ACC112 (cell line): ENCODE data around the gene SPOP.
A peak's percentile ranks its signal among the peaks of the same experiment; 100 is the strongest.

Source experiments
- H2AFZ ChIP-seq: fragments of 200-600 bp; sonication (generic); one replicate; pipeline ENCODE4 v1.6.0; 2017; ENCODE audit warnings: antibody characterized with exemption, low read length; ENCODE audit not compliant: unreplicated experiment
- H3K27ac ChIP-seq: fragments of 200-600 bp; sonication (generic); 2 replicates; pipeline ENCODE4 v1.5.1; 2014; ENCODE audit warnings: low read depth, mild to moderate bottlenecking, antibody characterized with exemption, low read length, moderate library complexity
- H3K27me3 ChIP-seq: fragments of 200-600 bp; sonication (generic); 2 replicates; pipeline ENCODE4 v1.6.1; 2014; ENCODE audit warnings: mild to moderate bottlenecking, antibody characterized with exemption, low read length, moderate library complexity, mixed read lengths; ENCODE audit not compliant: insufficient read depth
- H3K36me3 ChIP-seq: fragments of 200-600 bp; sonication (generic); 2 replicates; pipeline ENCODE4 v1.6.1; 2016; ENCODE audit warnings: mild to moderate bottlenecking, antibody characterized with exemption, low read length, moderate library complexity, mixed read lengths; ENCODE audit not compliant: insufficient read depth
- H3K4me1 ChIP-seq: fragments of 200-600 bp; sonication (generic); one replicate; pipeline ENCODE4 v1.6.1; 2016; ENCODE audit warnings: low read length, mixed read lengths; ENCODE audit not compliant: insufficient read depth, unreplicated experiment, control insufficient read depth
- H3K4me3 ChIP-seq: fragments of 200-600 bp; sonication (generic); 2 replicates; pipeline ENCODE4 v1.5.1; 2014; ENCODE audit warnings: mild to moderate bottlenecking, low read depth, low read length
- H3K79me2 ChIP-seq: fragments of 200-600 bp; sonication (generic); one replicate; pipeline ENCODE4 v1.6.0; 2016; ENCODE audit warnings: low read length; ENCODE audit not compliant: control insufficient read depth, unreplicated experiment, insufficient read depth

Gene SPOP

DNA sequence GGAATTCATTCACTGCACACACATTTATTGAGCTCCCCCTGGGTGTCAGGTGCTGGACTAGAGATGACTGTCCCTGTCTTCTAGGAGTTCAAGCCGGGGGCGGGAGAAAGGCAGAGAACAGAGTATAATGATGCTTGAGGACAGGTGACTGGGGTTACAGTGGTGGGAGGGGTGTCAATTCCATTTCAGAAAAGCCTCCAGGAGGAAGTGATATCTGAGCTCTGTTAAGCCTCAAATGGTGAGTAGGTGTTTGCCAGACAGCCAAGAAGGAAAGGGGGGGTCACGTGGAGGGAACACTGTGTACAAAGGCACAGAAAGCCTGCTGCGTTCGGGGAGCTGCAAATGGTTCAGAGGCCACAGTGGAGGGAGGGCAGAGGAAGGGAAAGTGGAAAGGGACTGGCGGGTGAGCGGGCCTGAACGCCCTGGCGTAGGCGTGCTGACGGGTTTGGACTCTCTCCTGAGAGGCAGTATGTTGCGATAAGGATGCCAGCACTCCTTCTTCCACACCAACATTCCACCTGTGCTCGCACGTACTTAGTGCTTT is 111.9 kb downstream of the SPOP start:
- Histone ChIP-seq H3K4me1 (peaks cover 14% of the 10 kb centered on the region), H3K27ac (no peak overlapping the region), H3K4me3 (peak overlapping the region; percentile 30; the same call in 1 of the 2 replicates), H3K79me2 (no peaks in the 10 kb centered on the region), H3K27me3 (no peaks in the 10 kb centered on the region), H2AFZ (peak overlapping the region; percentile 13), H3K36me3 (no peaks in the 10 kb centered on the region)

DNA sequence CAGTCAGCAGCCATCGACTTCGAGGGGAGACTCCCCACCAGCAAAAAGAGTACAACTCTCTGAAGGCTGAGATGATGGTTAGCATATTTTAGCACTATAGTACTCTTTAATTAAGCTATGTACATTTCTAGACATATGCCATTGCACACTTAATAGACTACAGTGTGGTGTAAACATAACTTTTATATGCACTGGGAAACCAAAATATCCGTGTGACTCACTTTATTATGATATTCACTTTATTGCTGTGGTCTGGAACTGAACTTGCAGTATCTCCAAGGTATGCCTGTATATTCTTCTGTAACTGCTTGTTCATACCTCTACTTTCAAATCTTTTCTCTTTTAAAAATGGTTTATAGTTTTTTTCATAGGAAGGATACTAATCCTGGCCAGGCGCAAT is 113.3 kb downstream of the SPOP start:
- no peaks in the 10 kb centered on the region for H3K79me2 ChIP-seq
- H2AFZ ChIP-seq = no peak overlapping the region
- H3K27ac ChIP-seq = no peak overlapping the region
- H3K4me3 ChIP-seq = no peak overlapping the region
- peaks cover 14% of the 10 kb centered on the region for H3K4me1 ChIP-seq
- no peaks in the 10 kb centered on the region for H3K27me3 ChIP-seq
- H3K36me3 ChIP-seq = no peaks in the 10 kb centered on the region

DNA sequence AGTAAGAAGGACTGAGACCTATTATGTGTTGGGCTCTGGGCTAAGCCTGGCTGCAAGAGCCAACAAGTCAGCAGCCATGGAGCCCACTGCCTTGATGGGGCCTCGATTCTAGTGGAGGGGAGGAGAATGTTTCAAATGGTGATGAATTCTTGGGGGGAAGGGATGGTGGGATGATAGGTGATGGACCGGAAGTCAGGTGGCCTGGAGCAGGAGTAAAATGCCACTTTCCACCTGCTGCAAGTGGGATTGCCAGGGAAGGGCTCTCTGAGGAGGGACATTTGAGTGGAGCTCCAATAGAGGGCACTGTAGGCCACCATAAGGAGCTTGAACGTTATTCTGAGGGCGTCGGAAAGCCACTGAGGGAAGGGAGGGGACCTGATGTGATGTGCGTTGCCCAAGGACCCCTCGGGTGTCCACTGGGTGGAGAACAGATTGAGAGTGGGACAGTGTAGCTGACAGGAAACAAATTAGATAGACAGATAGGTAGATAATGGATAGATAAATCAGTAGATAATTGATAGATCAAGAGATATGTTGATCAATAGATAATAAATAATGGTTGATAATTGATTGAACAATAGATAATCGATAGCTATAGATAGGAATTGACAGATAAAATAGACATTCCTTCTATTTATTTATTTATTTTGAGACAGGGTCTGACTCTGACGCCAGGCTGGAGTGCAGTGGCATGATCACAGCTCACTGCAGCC is 120.4 kb downstream of the SPOP start:
- H3K27ac ChIP-seq = no peak overlapping the region
- no peaks in the 10 kb centered on the region for H3K79me2 ChIP-seq
- no peak overlapping the region for H3K4me3 ChIP-seq
- no peaks in the 10 kb centered on the region for H3K36me3 ChIP-seq
- no peaks in the 10 kb centered on the region for H3K27me3 ChIP-seq
- no peaks in the 10 kb centered on the region for H3K4me1 ChIP-seq
- no peak overlapping the region for H2AFZ ChIP-seq

GRCh38 chr17:49556223-49556943 is 121.5 kb downstream of the SPOP start:
- Histone ChIP-seq H3K36me3 (no peaks in the 10 kb centered on the region), H3K4me3 (no peak overlapping the region), H3K4me1 (no peaks in the 10 kb centered on the region), H3K79me2 (no peaks in the 10 kb centered on the region), H3K27ac (no peak overlapping the region), H3K27me3 (no peaks in the 10 kb centered on the region), H2AFZ (no peak overlapping the region)

DNA sequence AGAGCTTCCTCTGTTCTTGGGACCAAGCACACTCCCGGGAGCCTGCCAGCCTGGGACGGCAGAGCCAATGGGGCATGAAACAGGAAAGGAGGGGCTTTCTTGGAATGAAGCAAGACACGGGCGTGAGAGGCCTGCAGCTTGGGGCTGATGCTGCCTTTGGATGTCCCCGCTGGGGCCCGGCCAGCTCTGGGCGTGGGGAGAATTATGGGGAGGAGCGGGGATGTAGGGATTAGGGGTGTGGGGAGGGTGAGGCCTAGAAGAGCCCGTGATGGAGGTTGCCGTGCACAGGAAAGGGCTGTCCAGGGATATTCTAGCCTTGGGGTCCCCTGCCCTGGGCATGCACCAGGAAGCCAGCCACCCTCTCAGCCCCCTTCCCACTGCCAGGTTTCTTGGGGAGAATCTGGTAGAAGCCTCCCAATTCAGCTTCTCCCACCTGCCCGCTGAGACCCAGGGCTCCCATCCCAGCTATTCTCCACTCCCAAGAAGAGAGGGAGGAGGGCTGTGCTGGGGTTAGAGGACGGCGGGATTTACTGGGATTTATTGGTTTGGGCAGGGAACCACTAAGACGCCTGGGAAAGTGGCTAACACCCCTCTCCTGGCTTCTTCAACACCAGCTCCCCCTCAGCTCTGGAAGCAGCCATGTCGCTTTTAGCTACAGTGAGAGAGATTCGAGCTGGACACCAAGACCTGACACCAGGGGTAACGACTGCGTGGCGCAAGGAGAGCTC is 122.2 kb downstream of the SPOP start:
- no peaks in the 10 kb centered on the region for H3K79me2 ChIP-seq
- no peaks in the 10 kb centered on the region for H3K36me3 ChIP-seq
- H3K27ac ChIP-seq = no peak overlapping the region
- H3K27me3 ChIP-seq = no peaks in the 10 kb centered on the region
- no peak overlapping the region for H2AFZ ChIP-seq
- no peaks in the 10 kb centered on the region for H3K4me1 ChIP-seq
- H3K4me3 ChIP-seq = no peak overlapping the region

DNA sequence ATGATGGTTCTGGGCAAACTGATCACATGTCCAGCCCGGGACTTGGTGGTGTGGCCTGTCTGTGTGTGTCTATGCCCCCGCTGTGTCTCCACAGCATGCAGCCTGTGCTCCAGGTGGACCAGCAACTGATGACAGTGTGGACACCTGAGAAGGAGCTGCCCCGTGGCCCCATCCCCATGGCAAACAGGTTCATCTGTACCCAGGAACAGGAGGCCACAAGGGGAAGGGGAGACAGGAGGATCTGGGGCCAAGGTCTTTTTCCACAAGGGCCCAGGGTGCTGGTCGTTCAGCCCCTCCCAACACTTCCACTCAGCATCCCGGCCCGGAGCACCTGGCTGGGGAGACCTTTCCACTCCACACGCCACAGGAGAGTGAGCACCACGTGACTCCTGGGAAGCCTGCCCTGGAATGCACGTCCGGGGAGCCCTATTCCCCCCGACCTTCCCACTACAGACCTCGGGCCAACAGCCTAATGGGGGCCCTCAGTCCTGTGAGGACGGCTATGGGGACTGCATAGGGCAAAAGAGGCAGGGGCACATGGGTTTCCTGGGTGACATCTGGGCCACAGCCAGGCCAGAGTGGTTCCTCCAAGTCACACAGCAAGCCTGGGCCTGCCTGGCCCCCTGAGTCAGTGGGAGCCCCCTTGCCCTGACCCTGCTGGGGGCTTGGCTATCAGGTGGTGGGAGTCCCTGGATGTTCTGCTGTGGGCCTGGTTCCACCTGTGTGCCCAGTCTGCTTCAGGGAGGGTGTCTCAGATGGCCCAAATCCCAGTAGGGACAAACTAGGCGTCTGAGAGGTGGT is 123.0 kb downstream of the SPOP start:
- Histone ChIP-seq H3K27me3 (no peaks in the 10 kb centered on the region), H3K4me3 (no peak overlapping the region), H2AFZ (no peak overlapping the region), H3K79me2 (no peaks in the 10 kb centered on the region), H3K27ac (no peak overlapping the region), H3K4me1 (no peaks in the 10 kb centered on the region), H3K36me3 (no peaks in the 10 kb centered on the region)

DNA sequence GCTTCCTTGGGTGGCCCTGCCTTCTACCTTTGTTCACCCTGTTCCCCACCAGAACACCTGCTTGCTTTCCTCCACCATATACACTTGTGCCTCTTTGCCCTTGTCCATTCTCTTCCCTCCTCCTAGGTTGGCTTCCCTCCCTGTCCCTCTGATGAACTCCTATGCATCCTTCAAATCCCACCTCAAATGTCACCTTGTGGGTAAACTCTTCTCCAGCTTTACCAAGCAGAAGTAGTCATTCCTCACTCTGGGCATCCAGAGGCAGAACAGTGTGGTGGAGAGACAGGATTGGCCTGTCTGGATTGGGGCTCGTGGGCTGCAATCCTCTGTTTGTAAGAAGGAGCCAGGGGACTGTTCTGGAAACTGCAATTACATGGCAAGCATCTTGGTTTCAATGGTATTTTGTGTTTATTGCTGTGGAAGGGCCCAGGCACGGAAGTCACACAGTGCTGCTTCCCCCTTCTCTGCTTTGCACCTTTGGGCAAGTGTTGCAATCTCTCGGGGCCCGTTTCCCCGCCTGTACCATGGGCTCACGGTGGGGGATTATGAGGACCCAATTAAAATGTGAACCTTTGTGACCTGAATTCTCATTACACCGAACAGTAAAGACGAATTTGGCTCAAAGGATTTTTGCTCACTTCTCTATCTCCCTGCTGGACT is 124.1 kb downstream of the SPOP start:
- no peaks in the 10 kb centered on the region for H3K36me3 ChIP-seq
- H3K27ac ChIP-seq = no peak overlapping the region
- no peak overlapping the region for H3K4me3 ChIP-seq
- H3K4me1 ChIP-seq = no peaks in the 10 kb centered on the region
- H2AFZ ChIP-seq = no peak overlapping the region
- H3K27me3 ChIP-seq = no peaks in the 10 kb centered on the region
- H3K79me2 ChIP-seq = no peaks in the 10 kb centered on the region

DNA sequence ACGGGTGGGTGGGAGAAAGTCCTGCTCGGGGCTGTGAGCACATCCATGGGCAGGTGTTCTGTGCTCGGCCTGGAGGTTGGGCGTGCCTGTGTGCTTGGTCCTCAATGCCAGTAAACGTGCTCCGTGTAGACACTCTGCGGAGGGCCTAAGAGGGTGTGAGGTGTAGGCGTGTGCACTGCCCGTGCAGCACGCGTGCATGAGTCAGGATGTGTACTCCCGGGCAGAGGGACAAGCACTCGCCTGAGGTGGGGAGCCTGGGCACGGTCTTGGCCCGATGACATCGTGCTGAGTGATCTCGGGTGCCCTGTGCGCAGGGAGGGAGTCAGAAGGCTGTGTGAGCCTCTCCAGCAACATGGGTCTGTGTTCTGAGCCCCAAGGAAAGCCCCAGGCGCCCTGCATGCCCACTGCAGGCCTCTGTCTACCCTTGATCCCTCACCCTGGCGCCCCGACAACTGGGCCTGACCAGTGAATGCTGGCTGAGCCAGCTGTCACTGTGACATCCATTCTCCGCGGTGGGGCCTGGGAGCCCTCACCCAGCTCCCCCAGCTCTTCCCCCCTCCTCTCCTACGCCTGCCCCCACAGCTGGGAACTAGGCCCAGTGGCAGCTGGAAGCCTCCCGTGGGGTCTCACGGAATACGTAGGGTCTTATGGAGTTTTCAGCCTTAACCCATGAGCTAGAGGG is 125.7 kb downstream of the SPOP start:
- Histone ChIP-seq H3K4me1 (no peaks in the 10 kb centered on the region), H3K4me3 (no peak overlapping the region), H2AFZ (no peak overlapping the region), H3K27ac (no peak overlapping the region), H3K79me2 (no peaks in the 10 kb centered on the region), H3K27me3 (no peaks in the 10 kb centered on the region), H3K36me3 (no peaks in the 10 kb centered on the region)

DNA sequence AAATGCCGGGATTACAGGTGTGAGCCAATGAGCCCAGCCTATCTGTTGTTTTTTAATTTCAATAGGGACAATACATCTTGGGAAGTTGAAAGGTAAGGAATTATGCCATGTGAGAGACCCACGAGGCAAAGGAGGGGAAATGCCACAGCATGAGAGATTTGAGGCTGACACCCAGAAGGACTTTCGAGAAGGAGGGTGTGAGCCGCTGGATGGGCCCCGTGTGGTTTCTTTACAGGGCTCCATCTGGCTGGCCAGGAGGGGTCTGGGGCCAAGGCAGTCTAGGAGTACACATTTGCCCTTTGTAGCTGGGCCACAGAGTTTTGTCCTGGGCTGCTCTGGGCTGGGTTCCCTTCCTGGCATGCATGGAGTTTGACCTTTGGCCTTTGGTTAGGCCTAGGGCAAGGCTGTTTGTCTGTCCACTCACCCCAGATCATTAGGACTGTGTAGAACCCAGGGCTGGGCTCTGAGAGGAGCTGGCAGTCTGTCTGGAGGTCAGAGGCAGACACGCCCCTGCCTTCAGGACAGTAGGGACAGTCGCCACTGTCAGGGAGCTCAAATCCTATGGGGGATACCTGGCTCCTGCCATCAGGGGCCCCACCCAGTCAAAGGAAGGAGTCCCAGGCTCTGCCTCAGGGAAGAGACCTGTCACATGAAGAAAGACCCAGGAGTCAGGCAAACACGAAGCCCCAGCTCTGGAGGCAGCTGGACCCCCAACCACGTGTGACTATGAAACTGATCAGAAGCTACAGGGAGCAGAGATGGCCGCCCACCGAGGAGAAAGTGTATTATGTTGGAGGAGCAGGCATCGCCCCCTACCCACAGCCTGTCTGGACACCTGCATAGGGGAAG is 126.5 kb downstream of the SPOP start:
- Histone ChIP-seq H3K4me3 (no peak overlapping the region), H3K4me1 (no peaks in the 10 kb centered on the region), H3K79me2 (no peaks in the 10 kb centered on the region), H3K27ac (no peak overlapping the region), H3K36me3 (no peaks in the 10 kb centered on the region), H2AFZ (no peak overlapping the region), H3K27me3 (no peaks in the 10 kb centered on the region)
